HPDE6-E6E7 (cell line): Measurements from ENCODE around the gene PROB1.
"Not testable (repeated sequence)": the region's sequence is repeated elsewhere in the genome, so short reads cannot be mapped to it uniquely, and the experiment has no call there.

Experiments
- DNase-seq: peaks from one replicate; pipeline ENCODE4 v3.0.0; 2011; ENCODE audit warnings: missing footprints; ENCODE audit errors: extremely low spot score

PROB1 gene

DNA sequence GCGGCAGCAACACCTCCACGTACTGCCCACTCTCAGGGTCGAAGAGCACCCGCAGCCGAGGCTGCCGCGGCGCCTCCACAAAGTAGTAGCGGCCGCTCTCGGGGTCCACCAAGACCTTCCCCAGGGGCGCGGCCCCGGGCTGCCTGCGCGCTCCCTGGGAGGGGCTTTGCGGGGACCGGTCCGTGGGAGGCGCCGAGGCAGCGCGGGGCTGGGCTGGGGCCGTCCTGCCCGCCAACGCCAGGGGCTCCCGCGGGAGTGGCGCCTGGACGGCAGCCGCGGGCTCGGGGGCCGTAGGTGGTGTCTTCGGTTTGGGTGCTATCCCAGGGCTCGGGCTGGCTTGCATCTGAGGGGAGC, 2.6 kb downstream of the PROB1 start:
- DNase-seq = no peak

DNA sequence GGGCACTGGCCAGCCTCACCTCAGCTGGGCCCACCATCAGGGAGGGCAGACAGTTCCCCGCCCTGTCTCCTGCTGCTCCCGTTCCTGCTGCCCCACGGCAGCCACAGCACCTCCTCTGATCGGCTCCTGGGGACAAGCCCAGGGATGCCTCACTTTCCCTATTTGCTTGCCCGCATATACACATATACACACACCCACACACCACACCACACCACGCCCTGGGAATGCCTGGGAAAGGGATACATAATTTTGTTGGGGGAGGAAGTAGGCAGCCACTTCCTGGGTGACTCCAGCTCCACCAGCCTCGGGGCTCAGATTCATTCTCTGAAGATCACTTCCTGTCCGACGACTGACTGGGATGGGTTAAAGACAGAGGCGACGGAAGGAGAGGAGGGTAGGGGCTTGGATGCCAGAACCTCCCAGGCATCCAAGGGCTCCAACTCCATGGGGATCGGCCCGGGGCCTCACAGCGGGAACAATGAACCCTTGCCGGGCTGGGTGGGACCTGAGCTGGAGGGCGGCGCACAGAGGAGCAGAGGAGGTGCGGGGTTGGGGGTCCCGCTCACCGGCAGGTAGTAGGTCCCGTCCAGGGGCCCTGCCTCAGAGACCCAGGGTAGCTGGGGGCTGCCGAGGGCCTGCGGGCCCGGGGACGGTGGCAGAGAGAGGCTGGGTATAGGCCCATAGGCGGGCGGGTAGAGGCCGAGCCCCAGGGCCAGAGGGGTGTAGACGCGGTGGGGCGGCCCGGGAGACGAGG, 3.2 kb downstream of the PROB1 start:
- peak; percentile 84 for DNase-seq

DNA sequence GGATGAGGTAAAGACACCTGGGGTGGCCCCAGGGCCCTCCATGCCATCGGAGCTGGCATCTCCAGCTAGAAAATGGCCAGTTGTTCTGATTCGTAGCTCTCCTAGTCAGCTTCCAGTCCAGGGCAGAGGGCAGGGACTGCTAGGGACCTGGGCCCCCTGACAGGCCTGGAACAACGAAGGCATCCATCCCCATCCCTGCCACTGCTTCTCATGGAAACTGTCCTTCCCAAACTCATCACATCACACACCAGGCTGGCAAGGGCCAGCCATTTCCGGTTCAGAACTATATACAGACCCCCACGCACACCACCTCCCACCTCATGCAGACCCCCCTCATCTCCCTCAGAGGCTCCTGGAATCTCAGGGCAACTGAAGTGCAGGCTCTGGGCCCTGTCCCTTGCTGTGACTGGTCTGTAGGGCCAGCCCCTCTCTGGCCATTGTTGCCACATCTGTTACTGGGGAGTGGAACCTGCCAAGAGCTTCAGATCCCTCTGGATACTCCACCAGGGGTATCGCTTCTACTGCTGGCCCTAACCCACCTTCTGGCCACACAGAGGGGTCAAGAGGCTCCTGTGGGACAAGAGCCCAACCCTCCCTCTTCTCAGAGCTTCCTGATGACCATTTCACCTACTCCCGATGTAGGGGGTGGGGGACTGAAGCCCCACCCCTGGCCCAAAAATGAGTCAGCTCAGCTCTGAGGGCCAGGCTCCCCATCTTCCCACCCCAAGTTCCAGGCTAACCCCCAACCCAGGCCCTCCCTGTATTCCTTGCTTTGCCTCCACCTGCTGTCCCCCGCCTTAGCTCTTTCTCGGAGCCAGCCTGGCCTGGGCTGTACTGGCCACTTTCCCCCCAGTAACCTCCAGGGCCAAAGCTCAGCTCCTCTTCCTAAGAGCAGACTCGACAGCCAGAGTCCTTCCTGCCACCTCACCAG, 4.0 kb downstream of the PROB1 start:
- no peak for DNase-seq

DNA sequence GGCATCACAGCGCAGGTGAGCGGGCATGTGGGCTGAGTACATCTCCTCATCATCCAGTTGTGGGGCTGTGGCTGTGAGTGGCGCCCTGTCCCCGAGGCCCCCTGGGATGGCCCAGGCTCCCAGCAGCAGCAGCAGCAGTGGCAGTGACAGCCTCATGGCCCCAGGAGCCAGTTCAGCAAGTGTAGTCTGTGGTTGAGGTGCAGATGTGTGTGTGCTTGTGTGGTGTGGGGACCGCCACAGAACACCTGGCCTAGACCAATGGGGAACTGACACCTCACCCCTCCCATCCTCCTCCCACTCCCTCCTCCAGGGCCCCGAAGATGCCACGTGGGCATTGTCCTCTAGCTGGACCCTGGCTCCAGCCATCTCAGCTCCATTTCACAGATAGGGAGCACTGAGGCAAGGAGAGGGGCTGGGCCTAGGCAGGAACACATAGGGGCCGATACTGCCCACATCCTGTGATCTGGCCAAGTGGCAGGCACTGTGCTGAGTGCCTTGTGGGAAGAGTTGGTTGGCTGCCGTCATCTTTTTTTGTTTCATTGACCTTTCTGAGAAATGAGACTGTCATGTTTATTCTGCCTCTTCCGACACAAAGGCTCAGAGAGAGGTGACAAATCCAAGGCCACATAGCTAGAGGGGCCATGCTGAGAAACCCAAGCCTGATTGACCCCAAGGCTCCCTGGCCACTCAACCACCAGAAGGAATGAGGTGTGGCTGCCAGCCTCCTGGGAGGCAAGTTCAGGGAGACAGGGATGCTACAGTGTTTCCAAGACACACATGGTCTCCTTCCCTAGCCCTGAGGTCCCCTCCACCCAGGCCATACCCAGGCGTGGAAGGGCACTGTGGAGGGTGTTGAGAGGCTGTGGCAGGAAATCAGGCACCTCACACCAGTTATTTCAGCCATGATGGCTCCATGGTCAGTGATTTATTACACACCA, 4.9 kb downstream of the PROB1 start, which contains the start of gene MZB1:
TSS of gene MZB1 (minus strand) at position 213 of the 938 bp plus-strand sequence. CDS start at position 156, 57 bp downstream.
- DNase-seq = no peak

DNA sequence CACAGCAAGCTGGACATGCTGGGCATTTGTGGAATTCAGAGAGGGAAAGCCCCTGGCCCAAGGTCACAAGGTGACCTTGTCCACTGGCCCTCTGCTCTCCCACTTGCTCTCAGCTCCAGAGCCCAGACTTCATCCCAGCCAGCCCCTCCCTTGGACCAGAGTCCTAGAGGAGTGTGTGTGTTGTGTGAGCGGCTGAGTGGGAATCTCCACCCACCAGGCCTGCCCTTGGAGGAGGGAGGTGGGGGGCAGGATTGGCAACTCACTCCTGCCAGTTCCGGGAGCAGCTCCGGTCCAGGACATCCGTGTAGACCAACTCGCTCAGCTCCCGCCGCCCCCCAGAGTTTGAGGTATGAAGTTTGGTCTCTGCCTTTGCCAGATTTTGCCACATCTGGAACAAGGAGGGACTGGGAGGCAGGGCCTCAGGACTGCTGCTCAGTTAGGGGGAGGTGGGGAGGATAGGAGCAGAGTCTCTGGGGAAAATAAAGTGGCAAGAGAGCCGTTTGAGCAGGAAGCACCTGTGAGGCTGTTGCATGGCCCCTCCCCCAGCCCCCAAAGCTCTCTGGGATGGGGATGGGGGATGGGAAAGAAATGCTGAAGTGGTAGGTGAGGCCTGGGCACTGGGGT, 6.6 kb downstream of the PROB1 start:
- no peak for DNase-seq

DNA sequence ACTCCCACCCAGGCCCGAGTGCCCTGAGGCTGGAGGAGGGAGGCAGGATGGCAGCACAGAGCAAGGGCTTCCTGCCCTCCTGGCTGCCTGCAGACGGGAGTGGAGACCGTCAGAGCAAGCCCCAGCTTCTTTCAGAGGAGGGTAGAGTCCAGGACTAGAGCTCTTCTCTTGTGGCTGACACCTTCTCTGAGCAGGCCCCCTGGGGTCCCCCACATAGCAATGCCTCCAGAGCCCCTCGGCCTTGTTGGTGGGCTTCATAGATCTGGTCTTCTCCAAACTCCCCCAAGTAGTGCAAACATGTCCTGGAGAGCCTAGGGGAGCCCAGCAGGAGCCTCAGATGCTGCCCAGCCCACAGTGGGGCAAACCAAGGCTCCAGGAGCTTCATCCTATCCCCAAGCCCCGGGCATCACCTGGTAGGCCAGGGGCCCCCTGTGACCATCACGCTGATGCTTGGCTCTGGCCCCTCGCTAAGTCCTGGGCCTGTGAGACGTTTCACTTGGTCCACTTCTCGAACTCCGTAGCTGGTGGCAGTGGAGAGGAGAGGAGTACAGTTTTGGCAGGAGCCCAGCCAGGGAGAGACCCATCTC, 7.2 kb downstream of the PROB1 start:
- no peak for DNase-seq

DNA sequence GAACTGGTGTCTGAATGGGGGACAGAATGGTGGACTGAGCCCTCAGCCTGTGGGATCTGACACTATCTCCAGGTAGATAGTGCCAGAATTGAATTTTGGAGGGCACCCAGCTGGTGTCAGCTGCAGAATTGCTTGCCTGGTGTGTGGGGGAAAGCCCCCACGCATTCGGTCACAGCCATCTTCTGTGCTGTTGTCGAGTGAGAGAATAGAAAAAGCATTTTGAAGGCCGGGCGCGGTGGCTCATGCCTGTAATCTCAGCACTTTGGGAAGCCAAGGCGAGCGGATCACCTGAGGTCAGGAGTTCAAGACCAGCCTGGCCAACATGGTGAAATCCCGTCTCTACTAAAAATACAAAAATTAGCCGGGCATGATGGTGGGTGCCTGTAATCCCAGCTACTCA, 7.9 kb downstream of the PROB1 start:
- not testable (repeated sequence) for DNase-seq

DNA sequence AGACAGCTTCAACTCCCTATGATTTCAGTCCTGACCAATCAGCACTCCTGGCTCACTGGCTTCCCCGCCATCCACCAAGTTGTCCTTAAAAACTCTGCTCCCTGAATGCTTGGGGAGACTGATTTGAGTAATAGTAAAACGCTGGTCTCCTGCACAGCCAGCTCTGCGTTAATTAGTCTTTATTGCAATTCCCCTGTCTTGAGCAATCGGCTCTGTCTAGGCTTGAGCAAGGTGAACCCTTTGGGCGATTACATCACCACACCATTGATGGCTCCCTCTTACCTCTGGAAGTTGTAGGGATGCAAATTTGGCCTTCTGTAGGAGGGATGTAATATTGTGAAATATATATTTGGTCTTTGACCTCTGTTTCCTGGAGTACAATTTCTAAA, 8.9 kb downstream of the PROB1 start:
- no peak for DNase-seq

DNA sequence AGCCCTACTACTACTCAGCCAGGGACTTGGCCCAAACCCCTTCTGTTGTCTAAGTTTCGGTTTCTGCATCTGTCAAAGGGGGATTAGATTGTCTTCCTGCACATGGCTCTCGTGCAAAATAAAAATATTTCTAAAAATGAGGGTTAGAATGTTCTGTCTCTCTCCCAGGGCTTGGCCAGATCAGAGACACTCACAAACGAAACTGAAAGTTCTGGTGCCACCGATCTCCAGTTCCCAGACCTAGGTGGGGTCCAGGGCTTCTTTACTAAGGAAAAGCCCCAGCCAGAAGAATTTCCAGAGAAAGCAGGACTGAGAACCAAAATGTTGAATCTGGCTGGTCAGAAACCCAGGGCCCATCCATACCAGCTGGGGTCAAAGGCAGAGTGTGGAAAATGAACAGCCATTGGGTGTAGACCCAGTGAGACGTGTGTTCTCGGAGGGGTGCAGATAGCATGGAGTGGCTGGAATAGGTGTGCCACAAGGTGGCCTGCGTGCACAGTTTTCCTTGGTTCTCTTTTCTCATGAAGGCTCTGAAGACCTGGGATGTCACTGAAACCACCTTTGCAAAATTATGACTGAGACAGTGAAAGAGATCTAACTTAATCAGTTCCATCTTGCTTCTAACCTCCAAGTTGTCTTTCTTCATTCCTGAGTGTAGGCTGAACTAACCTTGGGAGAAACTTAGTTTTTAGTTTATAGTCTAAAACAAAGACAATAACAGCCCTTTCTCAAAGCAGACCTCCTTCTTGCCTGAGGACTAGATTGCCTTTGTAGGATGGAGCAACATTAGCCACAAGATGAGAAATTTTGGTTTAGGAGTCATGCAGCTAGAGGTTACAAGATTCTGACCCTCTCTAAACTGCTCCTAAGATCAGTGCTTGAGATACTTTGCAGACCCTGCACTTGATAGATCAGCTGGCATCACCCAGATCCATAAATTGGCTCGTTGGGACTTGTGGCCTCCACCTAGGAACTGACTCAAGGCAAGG, 9.5 kb downstream of the PROB1 start:
- DNase-seq = no peak

DNA sequence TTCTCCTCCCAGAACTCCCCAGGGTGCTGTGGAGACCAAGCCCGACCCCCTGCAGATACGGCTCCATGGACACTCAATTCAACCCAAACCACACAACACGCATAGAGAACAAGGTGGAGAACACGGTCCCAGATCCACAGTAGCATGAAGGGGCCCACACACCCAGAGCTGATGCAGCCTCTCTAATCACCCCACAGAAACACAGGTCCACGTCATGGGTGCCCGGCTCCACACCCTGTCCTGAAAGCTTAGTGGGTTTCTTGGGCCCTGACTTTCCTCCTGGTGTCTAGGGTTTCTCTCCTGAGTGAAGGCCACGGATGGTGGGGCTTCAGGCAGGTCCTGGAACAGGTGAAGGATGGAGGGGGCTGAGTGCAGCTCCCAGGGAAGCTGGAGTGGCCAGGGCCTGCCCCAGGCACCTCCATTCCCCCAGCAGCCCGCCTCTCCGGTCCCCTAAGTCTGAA, 10.3 kb downstream of the PROB1 start:
- DNase-seq = no peak

DNA sequence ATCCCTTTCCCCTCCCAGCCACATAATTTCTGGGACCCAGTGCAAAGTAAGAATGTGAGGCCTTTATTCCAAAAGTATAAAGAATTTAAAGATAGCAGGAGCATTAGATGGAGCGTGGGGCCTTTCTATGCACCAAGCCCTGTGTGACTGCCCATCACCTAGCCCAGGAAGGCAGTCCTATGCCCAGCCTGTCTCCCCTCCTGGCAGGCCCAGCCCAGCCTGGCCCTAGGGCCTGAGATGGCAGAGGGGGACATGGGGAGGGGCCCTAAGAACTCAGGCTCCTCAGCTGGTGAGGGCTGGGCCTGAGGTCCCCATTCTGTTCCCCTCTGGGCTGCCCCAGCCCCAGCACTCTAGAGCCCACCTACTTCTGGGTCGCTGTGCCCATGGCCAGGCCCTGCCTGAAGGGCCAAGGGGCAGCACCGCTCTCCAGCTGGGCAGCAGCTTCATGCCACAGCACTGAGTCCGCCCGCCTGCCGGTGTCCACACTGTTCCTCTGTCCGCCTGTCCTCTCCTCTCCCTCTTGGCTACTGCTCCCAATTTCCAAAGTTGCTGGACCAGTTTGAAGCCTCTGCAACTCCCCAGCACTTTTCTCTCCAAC, 10.8 kb downstream of the PROB1 start:
- DNase-seq = no peak

DNA sequence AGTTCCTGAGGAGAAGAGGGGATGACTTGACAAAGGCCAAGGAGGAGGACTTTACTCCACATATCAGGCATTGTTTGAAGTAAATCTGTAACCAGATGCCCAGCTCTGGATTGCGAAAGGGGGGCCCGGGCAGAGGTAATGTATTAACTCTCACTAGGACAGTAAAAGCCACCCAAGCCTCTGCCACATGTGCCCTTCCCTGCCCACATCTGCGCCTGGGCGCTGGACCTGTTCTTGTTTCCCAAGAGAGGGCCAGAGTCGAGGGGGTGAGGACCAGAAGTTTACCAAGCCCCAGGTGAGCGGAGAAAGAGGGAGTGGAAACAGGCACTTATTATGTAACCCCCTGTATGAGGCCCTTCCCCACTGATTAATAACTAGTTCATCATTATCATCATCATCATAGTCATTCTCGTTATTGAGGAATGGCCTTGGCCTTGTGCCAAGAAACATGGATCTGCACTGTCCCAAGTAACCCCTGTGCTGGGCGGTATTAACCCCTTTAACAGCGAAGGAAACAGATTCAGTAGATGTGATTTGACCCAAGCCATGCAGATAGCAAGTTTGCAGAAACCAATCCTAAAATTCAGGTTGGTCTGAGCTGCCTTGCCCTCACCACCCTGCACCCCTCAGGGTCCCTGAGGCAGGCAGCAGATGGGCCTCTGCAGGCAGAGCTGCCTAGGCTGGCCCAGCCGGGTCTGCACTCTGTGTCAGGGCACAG, 11.5 kb downstream of the PROB1 start, which contains the start of gene SLC23A1:
TSS of gene SLC23A1 (minus strand) at position 23 of the 718 bp plus-strand sequence. CDS start 44 bp downstream, outside the sequence.
- DNase-seq = no peak

DNA sequence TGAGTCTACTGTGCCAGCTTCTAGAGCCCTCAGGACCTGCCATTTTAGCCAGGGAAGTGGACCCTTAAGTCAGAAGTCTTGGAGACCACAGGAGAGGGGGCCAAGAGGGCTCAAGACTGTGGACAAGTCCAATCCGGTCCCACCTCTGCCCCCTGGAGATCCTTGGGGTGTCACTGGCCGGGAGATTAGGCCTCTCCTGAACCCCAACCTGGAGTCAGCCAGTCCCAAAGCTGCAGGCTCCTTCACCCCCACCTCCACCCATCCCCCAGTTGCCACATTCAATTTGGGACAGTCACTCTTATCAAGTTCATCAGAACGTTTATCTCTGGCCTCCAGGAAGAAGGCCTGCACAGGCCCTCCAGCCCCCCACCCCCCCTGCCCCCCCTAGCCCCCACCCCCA, 12.1 kb downstream of the PROB1 start:
- DNase-seq = no peak

DNA sequence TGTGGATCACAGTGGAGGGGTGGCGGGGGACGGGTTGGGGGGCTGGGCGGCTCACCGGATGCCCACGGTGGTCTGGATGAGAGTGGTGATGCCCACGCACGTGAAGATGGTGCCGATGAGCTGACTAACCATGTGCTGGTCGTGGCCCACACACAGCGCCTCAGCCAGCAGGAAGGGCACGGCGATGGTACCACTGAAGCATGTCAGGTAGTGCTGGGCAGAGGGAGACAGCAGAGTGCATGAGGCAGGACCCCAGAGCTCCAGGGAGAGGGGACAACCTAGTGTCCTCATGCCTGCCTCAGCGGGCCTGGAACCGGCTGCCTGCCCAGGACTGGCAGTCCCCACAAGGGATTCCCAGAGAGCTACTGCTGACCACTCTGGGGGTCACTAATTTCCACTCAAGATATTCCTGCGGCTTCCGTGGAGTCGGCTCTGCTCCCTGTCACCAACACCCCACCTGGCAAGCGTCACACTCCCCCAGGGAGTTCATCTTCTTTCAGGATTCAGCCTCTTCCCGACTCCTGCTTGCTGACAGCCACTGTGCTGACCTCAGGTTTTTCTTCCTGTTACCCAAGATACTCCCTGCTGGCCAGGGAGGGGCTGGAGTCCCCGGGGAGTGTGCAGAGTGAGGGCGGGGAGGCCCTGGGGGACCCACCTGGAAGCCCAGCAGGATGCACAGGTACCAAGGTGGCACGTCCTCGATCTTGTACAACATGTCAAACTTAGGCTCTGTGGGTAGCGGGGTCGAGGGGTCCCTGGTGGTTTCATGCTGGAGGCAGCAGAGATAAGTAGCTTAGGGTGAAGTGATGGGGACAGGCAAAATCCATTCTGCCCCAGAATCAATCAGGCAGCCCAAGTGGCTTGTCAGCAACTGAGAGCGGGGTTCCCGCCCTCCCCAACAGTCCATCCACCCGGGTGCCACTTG, 12.8 kb downstream of the PROB1 start:
- DNase-seq = no peak

DNA sequence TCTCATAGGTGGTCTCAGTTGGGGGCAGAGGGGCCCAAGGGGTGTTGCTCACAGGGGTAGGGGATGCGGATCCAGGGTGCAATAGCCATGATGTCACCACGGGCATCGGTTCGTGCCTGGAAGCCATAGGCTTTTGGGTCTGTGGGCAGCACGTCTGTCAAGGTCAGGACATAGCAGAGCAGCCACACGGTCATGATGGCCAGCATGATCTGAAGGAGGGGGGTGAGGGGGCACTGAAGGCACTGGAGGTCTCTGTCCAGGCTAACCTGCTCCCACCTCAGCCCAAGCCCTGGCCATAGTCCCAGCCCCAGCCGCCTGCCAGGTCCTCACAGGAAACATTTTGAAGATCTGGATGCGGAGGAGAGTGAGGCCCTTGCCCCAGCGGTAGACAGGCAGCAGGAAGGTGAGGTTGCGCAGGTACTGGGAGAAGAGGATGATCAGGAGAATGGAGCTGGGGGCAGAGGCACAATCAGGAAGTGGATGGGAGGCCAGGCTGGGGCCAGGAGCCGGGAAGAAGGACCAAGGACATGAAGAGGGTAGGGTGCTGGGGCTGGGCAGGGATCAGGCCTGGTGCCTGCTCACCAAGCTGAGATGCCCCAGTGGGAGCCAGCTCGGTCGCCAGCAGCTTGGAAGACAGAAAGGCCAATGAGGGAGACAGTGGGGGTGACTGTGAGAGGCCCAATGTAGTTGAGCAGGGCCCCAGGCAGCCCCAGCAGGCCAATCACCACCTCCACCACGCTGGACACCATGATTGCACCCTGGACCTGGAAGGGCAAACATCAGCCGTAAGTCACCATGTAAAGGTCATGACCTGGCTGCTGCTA, 15.1 kb downstream of the PROB1 start:
- DNase-seq = no peak

DNA sequence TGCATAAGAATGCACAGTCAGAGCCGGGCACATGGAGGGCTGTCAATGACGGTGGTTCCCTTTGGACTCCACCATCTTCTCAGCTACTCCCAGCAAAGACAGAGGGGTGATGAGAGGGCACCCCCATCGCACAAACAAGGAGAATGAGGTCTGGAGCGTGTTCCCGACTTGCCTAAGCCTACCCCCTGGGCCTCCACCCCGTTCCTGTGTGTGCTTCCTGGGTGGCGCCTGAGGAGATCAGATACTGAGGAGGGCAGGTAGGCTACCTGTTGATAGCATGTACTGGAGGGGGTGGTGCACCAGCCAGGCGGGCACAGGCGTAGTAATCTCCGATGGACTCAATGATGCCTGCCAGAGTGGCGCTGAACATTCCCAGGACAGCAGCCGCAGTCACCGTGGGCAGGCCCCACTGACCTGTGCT, 16.0 kb downstream of the PROB1 start:
- DNase-seq = no peak
